ENCODE results near the gene CNGA2. TPM values are rescaled to one million over a fixed set of nuclear protein-coding genes. Genes with fewer than 3 reads are reported as not detected.

The CNGA2 gene
- total and polyA plus RNA-seq, 12 donors, result not detected

DNA sequence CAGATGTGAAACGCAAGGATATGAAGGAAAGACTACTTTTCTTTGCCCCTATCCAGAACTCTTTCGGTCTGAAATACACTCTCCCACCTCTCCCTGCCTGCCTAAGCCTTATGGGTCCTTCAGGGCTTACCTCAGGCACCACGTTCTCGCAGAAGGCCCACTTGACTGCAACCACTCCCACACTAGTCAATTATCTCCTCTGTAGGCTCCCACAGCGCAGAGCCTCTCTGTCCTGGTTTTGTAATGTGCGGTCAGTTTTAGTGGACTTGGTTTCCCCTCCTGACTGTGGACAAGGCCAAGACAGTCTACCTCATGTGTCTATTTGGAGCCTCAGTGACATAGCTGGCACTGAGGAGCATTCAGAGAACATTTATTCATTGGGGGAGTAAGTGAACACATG is 11.1 kb downstream of the CNGA2 start:
- Histone ChIP-seq H3K4me3 (no peak overlapping the region), H3K9me3 (no peaks in the 10 kb centered on the region), H3K4me1 (no peaks in the 10 kb centered on the region), H3K36me3 (no peaks in the 10 kb centered on the region), H3K27ac (no peak overlapping the region), H3K27me3 (peaks cover 0 to 28% (median 0%) of the 10 kb centered on the region in 7 donors)
- no peak for ATAC-seq
- no peak for DNase-seq
- TF ChIP-seq CTCF (IDR thresholded peaks at IDR 0.05), result no peak
- 89 to 92% methylated on average over 6 of the region's 6 CpGs for WGBS, 2 donors
- intact Hi-C loops (cut with DNase I), result no loop called here

DNA sequence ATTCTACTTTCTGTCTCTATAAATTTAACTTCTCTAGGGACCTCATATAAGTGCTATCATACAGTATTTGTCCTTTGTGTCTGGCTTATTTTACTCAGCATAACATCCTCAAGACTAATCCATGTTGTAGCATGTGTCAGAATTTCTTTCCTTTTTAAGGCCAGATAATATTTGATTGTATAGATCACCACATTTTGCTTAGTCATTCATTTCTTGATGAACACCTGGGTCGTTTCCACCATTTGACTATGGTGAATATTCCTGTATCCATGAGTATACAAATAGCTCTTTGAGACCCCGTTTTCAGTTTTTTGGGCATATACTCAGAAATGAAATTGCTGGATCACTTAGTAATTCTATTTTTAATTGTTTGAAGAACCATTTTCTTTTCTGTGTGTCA is 12.0 kb downstream of the CNGA2 start:
- Histone ChIP-seq H3K9me3 (no peaks in the 10 kb centered on the region), H3K36me3 (no peaks in the 10 kb centered on the region), H3K27ac (no peak overlapping the region), H3K4me3 (no peak overlapping the region), H3K27me3 (peaks cover 0 to 36% (median 0%) of the 10 kb centered on the region in 7 donors), H3K4me1 (no peaks in the 10 kb centered on the region)
- TF ChIP-seq CTCF (IDR thresholded peaks at IDR 0.05), result no peak
- intact Hi-C loops (cut with DNase I), result no loop called here
- 80 to 82% methylated on average over 2 of the region's 2 CpGs for WGBS, 2 donors
- ATAC-seq, result no peak
- no peak for DNase-seq

DNA sequence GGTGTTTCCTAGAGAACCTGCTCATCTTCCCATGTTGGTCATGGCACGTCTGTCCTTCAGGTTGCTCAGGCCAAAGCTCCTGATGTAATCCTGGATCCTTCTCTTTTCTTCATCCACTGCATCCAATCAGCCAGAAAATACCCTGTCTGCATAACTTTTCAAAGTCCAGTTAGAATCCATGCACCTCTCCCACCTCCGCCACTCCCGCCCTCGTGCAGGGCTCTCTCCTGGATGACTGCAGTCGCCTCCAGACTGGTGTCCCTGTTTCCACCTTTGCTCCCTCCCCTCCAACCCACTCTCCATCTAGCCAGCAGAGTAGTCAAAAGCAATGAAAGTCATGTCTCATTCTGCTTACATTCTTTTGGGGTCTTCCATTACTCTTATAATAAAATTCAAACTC is 16.0 kb downstream of the CNGA2 start:
- H3K36me3 ChIP-seq, result no peaks in the 10 kb centered on the region
- H3K9me3 ChIP-seq, result no peaks in the 10 kb centered on the region
- no peaks in the 10 kb centered on the region for H3K4me1 ChIP-seq
- DNase-seq, result no peak
- TF ChIP-seq CTCF (IDR thresholded peaks at IDR 0.05), result no peak
- intact Hi-C loops (cut with DNase I), result loop anchor here (5.0 to 10.0 kb wide), 4 partner anchors 592 to 887 kb away; partner anchors contain the start of gene GABRQ (in 2 of the 10)
- peaks cover 0 to 57% (median 0%) of the 10 kb centered on the region in 7 donors for H3K27me3 ChIP-seq
- H3K4me3 ChIP-seq, result no peak overlapping the region
- 91 to 99% methylated on average over 5 of the region's 5 CpGs for WGBS, 2 donors
- ATAC-seq, result no peak
- no peak overlapping the region for H3K27ac ChIP-seq

GRCh38 chrX:151752847-151753246 is 18.3 kb downstream of the CNGA2 start:
- no peak for DNase-seq

More at GRCh38 chrX:151752847-151753246, 18.3 kb downstream of the CNGA2 start:
- no peak overlapping the region for H3K27ac ChIP-seq
- no peak for TF ChIP-seq CTCF (IDR thresholded peaks at IDR 0.05)
- intact Hi-C loops (cut with DNase I), result loop anchor here (2.0 to 10.0 kb wide), 6 partner anchors 589 to 884 kb away; partner anchors contain the start of gene GABRQ (in 2 of the 10)
- H3K27me3 ChIP-seq, result peaks cover 0 to 51% (median 0%) of the 10 kb centered on the region in 7 donors
- H3K4me3 ChIP-seq, result no peak overlapping the region
- ATAC-seq, result no peak
- WGBS, 2 donors, result 63% methylated on average over 5 of the region's 5 CpGs
- H3K36me3 ChIP-seq, result no peaks in the 10 kb centered on the region
- no peaks in the 10 kb centered on the region for H3K9me3 ChIP-seq
- no peaks in the 10 kb centered on the region for H3K4me1 ChIP-seq

Data from heart right ventricle (tissue), 16 donors.